ENCODE results near the gene NMT1.

- TF ChIP-seq CTCF (IDR thresholded peaks at IDR 0.05) (no peak), POLR2A (IDR thresholded peaks at IDR 0.05) (no peak)
Measured at GRCh38 chr17:45011767-45012166, 49.4 kb upstream of the NMT1 start.
